Activated CD8-positive, alpha-beta memory T cell treated with anti-CD3 and anti-CD28 coated beads for 4 hours (primary cell): ENCODE data around the gene GSTA3.
"Not testable (repeated sequence)": the region's sequence is repeated elsewhere in the genome, so short reads cannot be mapped to it uniquely, and the experiment has no call there.

ENCODE experiments used
- DNase-seq, 2 donors: peaks; one replicate each; pipeline ENCODE4 v3.0.0-alpha.2; 2020; ENCODE audit warnings: low read depth in 2 of 2

The GSTA3 gene

GRCh38 chr6:52909531-52909930 is at the start of gene GSTA3:
Gene GSTA3 (minus strand): TSS chr6:52909698. CDS start chr6:52905834, 3,864 bp downstream.
- no peak for DNase-seq

DNA sequence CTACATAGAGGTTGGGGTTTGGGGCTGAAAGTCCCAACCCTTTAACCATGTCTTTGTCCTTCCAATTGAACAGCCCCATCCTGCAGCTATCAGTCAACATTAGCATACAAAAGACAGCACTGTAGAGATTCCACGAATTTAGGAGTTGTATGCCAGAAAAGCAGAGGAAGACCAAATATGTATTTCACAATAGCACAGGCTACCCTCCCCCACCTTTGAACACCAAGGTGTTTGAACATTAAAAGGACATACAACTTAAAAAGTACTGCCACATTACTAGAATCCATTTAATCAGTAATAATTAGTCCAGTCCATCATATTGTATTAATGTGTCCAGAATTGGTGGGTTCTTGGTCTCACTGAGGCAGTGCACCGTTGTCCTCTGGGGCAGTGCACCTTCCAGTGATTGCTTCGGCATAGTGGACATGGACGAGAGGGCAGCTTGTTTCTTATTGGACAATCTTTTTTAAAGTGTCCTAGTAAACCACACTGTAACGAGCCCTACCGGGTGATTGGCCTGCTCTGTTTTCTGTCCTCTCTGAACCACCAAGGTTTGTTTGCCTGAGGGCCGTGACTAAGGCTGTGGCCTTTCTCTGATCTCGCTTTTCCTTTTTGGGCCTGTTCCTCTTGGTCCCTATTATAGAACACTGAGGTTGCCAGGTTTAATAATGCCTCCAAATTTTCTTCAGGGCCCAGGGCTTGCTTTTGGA is 49.2 kb upstream of the GSTA3 start:
- no peak for DNase-seq

DNA sequence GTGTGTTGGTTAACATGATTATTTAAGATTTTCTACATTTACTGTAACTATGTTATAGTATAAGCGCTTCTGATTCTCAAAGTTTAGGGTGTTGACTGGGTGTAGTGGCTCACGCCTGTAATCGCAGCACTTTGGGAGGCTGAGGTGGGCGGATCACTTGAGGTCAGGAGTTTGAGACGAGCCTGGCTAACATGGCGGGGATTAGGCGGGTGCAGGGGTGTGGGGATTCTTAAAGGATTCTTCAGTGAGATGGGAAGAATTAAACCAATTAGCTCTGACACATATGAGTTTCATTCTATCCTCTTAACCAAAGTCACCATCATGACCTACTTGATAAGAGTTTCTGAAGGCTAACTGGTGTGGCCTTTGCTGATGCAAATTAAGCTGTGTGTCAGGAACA is 46.4 kb upstream of the GSTA3 start:
- no peak for DNase-seq

- DNase-seq = no peak
These were observed 44.7 kb upstream of the GSTA3 start for GRCh38 chr6:52953911-52954839.

- no peak for DNase-seq
These were observed 36.8 kb upstream of the GSTA3 start for GRCh38 chr6:52946306-52946705.

DNA sequence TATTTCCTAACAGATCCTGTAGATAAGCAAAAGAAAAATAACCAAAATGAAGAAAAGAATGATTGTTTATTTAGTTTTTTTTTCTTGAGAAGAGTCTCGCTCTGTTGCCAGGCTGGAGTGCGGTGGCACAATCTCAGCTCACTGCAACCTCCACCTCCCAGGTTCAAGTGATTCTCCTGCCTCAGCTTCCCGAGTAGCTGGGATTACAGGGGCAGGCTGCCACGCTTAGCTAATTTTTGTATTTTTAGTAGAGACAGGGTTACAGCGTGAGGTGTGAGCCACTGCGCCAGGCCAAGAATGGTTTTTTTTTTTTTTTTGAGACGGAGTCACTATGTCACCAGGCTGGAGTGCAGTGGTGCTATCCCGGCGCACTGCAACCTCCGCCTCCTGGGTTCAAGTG is 33.3 kb upstream of the GSTA3 start:
- not testable (repeated sequence) for DNase-seq

- no peak for DNase-seq
These were observed 32.7 kb upstream of the GSTA3 start for GRCh38 chr6:52942221-52942620.

- DNase-seq = no peak
These were observed 28.4 kb upstream of the GSTA3 start for GRCh38 chr6:52937908-52938307.

DNA sequence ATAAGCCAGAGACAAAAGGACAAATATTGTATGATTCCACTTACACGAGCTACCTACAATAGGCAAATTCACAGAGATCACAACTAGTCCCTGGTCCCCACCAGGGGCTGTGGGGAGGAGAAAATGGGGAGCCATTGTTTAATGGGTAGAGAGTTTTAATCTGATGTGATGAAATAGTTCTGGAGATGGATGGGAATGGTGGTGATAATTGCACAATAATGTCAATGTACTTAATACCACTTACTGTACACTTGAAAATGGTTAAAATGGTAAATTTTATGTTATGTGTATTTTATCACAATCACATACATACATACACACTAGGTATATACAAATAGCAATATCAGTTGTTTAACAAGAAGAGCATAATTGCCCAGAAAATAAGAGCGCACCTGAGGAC is 24.3 kb upstream of the GSTA3 start:
- DNase-seq = no peak

DNA sequence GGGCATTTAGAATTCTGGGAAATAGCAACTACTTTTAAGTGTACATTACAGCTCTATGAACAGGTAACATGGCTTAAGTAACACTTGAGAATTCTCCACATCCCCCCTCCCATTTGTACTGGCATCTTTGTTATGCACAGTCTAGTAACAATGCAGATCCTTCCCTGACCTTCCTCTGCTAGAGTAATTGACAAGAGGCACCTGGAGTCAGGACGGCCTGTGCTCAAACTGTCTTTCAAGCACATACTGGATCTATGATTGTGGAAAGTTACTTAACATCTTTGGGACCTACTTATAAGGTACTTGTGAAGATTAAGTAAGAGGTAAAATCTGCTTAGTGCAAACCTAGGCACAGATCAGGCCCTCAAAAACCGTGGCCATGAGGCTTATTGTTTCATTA is 21.9 kb upstream of the GSTA3 start:
- no peak for DNase-seq

GRCh38 chr6:52929321-52930164 is 20.0 kb upstream of the GSTA3 start:
- DNase-seq = no peak

- DNase-seq = no peak
These were observed 18.0 kb upstream of the GSTA3 start for GRCh38 chr6:52927451-52927850.

- no peak for DNase-seq
These were observed 16.7 kb upstream of the GSTA3 start for GRCh38 chr6:52925919-52926792.

DNA sequence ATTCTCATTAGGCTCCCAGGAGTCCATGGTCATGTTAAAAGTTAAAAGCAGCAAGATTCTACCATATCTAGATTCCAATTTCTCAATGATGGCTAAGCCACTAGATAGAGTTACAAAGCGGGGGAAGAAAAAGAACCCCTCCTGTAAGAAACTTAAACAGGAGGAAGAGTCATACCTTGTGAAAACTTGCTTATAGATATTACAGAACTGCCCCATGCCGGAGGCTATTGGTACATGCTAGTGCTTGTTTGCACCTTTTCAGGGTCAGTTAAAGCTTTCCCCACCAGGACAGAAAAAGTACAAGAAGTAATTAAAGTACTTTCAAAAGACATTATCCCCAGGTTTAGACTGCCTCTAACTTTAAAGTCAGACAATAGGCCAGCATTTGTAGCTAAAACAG is 15.5 kb upstream of the GSTA3 start:
- DNase-seq = no peak

DNA sequence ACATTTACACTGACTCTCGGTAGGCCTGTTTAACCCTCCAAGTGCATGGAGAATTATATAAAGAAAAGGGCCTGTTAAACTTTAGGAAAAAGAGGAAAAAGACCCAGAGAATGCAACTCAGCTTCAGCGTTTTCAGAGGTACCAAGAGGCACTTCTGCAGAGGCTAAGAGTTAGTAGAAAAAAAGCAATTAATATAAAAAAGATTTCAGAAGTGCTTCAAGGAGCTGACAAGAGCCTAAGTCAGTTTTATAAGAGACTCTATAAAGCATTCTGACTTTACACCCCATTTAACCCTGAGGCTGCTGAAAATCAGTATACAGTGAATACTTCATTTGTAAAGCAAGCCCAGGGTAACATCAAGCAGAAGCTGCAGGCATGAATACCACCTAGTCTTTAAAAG is 14.2 kb upstream of the GSTA3 start:
- not testable (repeated sequence) for DNase-seq

DNA sequence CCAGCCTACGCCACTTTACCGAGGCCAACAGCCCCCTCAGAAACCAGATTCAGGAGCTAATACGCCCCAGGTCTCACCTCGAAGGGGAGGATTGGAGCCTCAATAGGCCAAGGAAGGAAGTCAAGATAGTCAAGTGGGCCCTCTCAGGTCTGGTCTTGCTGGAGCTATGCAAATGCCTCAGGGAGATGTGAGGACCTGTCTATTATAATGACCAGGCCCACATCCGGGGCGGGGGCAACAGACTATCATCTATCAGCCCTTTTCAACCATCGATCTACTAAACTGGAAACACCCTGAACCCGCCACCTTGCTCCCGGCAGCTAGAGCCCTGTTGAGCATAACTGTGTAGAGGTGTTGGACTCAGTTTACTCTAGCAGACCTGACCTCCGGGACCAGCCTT is 12.7 kb upstream of the GSTA3 start:
- DNase-seq = no peak

DNA sequence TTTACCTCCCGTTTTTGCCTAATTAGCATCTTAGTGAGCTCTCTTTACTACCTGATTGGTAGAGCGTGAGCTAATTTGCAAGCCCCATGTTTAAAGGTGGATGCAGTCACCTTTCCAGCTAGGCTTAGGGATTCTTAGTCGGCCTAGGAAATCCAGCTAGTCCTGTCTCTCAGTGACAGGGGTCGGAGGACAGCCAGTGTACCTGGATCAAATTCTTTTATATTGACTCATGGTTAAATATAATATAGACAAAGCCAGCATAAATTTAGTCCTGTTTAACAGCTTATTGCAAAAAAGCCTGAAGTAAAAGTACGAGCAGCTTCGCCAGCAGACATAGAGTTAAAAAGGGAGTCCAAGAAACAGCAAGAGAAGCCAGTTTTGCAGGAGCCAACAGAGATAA is 12.2 kb upstream of the GSTA3 start:
- no peak for DNase-seq

DNA sequence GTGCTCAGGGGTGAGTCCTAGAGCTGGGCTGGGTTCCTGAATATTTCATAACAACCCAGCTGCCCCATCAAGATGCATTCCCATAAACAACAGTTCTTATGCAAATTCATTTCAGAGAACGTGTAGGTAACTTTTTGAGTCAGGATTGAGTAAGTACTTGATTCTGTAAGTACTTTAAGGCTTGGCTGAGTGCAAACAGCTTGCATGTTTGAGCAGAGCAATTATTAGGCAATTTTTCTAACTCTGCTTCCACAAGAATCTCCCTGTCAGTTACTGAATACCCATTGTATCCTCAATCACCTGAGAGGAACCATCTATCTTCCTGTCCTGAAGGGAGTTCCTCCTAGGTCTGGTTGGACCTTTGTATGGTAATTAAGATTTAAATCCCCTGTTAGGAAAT is 10.0 kb upstream of the GSTA3 start:
- DNase-seq = not testable (repeated sequence)

DNA sequence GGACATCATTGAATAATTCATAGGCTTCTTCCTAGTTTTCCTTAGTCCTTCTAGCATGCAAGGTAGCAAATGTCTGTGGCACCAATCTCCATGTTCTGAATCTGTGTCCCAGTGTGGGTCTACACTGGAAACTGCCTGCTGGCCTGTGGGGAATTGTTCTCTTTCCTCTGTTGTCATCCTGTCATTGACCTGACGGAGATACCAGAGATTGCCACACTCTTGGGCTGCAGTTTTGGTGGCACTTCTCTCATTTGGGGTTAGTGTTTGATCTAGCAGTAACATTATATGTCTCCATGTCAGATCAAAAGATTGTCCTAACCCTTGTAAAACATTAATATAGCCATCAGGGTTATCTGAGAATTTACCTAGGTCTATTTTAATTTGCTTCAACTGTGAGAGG is 9.3 kb upstream of the GSTA3 start:
- not testable (repeated sequence) for DNase-seq

- DNase-seq = not testable (repeated sequence)
These were observed 8.7 kb upstream of the GSTA3 start for GRCh38 chr6:52918027-52918686.

DNA sequence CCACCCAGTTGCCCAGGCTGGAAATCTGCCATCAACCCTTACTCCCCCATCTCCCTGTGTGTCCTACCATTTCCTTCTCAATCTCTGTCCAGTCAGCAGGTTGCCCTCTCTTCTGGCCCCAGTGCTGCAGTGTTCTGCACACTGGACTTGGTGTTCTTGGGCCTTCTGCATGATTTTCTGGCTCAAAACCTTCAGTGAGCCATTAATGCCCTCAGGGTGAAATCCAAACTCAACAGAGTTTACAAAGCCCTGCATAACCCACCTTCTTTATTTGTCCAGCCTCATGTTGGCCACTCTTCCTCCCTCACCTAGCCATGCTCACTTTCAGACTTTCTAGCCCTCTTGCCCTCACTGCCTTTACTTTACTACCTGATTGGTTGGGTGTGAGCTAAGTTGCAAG is 5.0 kb upstream of the GSTA3 start:
- DNase-seq = no peak
